Endothelial cell of umbilical vein (primary cell): ENCODE results near the gene MBD2. TPM values are rescaled to one million over a fixed set of nuclear protein-coding genes. Genes with fewer than 3 reads are reported as not detected.

ENCODE experiments used
- BruUV-seq: library from RNA; stranded (reverse); fragments of 400-500 nt; replicated peaks from 2 replicates; lab custom pipeline; 2021; lab: Mats Ljungman, UMichigan
- CTCF ChIA-PET: fragments of 300-600, 350-600 bp; sonication (Branson Sonifier 250); formaldehyde crosslinking; loops from one replicate; lab custom pipeline; 2021; ENCODE audit warnings: antibody characterized with exemption, inconsistent platforms; lab: Charles Lee
- POLR2A ChIA-PET: fragments of 300-600, 350-600 bp; sonication (Branson Sonifier 250); formaldehyde crosslinking; loops from one replicate; lab custom pipeline; 2021; ENCODE audit warnings: antibody characterized with exemption, inconsistent platforms; lab: Charles Lee
- DNase-seq: peaks from one replicate; pipeline ENCODE4 v3.0.0-alpha.2; 2011; ENCODE audit warnings: low read depth, low spot score
- FAIRE-seq: peaks from 2 replicates; lab custom pipeline; 2011; peaks lifted over from hg19 to GRCh38; lab: Jason Lieb, UNC
- H2AFZ ChIP-seq: 2 replicates; pipeline ENCODE4 v1.6.0; 2012; ENCODE audit warnings: low read depth, low read length, control low read depth, inconsistent platforms
- H3K27ac ChIP-seq: 2 replicates; pipeline ENCODE4 v1.5.1; 2011; ENCODE audit warnings: low read depth, mild to moderate bottlenecking, control low read depth, low read length, moderate library complexity; ENCODE audit not compliant: insufficient read depth
- H3K27me3 ChIP-seq, 2 experiments: 2 replicates each; pipeline versions ENCODE4 v1.6.0 to v1.6.1; 2011; ENCODE audit warnings: low read length in 2 of 2, mixed read lengths in 1 of 2; ENCODE audit not compliant: control insufficient read depth in 2 of 2, insufficient read depth in 2 of 2
- H3K36me3 ChIP-seq, 2 experiments: 2 replicates in 1 of 2; 3 replicates in 1 of 2; pipeline ENCODE4 v1.5.1; 2011; ENCODE audit warnings: low read length in 2 of 2, mild to moderate bottlenecking in 1 of 2, moderate library complexity in 1 of 2; ENCODE audit not compliant: control insufficient read depth in 2 of 2, insufficient read depth in 2 of 2; ENCODE audit errors: extremely low read depth in 1 of 2
- H3K4me1 ChIP-seq: 3 replicates; pipeline ENCODE4 v1.5.1; 2011; ENCODE audit warnings: mild to moderate bottlenecking, low read length; ENCODE audit not compliant: control insufficient read depth, insufficient read depth; ENCODE audit errors: extremely low read depth
- H3K4me2 ChIP-seq: 2 replicates; pipeline ENCODE4 v1.6.1; 2011; ENCODE audit warnings: low read length, control low read depth, mixed read lengths; ENCODE audit not compliant: insufficient read depth
- H3K4me3 ChIP-seq, 3 experiments: fragments of 200-600 bp in 1 of 3; sonication (generic), shearing (Covaris generic) in 1 of 3; replicated peaks in 1 of 3; 2 replicates each; pipeline ENCODE4 v1.5.1; 2011 to 2016; ENCODE audit warnings: control low read depth in 3 of 3, low read length in 3 of 3, mild to moderate bottlenecking in 2 of 3, inconsistent platforms in 1 of 3, low read depth in 1 of 3, moderate library complexity in 1 of 3; ENCODE audit not compliant: insufficient read depth in 1 of 3
- H3K79me2 ChIP-seq: 2 replicates; pipeline ENCODE4 v1.6.0; 2012; ENCODE audit warnings: low read length, inconsistent platforms; ENCODE audit not compliant: control insufficient read depth, insufficient read depth
- H3K9ac ChIP-seq: replicated peaks from 2 replicates; pipeline ENCODE3; 2011; ENCODE audit warnings: low read length, control low read depth; ENCODE audit not compliant: insufficient read depth; ENCODE audit errors: extremely low read depth
- H3K9me1 ChIP-seq: replicated peaks from 3 replicates; pipeline ENCODE4 v1.6.0; 2011; ENCODE audit warnings: mild to moderate bottlenecking, low read length; ENCODE audit not compliant: control insufficient read depth, insufficient read depth; ENCODE audit errors: extremely low read depth
- H3K9me3 ChIP-seq: replicated peaks from 2 replicates; pipeline ENCODE4 v1.5.1; 2012; ENCODE audit warnings: low read length, inconsistent platforms; ENCODE audit not compliant: control insufficient read depth, insufficient read depth
- H4K20me1 ChIP-seq: replicated peaks from 2 replicates; pipeline ENCODE3; 2011; ENCODE audit warnings: mild to moderate bottlenecking, low read length; ENCODE audit not compliant: control insufficient read depth, insufficient read depth; ENCODE audit errors: extremely low read depth
- CTCF ChIP-seq, 2 donors: IDR thresholded peaks; 1 replicate in 1 of 2; 2 replicates in 1 of 2; pipeline ENCODE4 v1.5.1; 2011; ENCODE audit warnings: low read length in 2 of 2, mild to moderate bottlenecking in 2 of 2, moderate library complexity in 2 of 2, control low read depth in 1 of 2, inconsistent platforms in 1 of 2, low read depth in 1 of 2; ENCODE audit not compliant: insufficient read depth in 1 of 2; ENCODE audit errors: extremely low read depth in 1 of 2
- EZH2 ChIP-seq: IDR thresholded peaks from 2 replicates; pipeline ENCODE4 v1.6.1; 2012; ENCODE audit warnings: borderline replicate concordance, low read depth, mild to moderate bottlenecking, moderate library complexity, low read length, inconsistent platforms; ENCODE audit not compliant: severe bottlenecking
- FOS ChIP-seq: IDR thresholded peaks from 2 replicates; pipeline ENCODE4 v1.6.1; 2011; ENCODE audit warnings: mild to moderate bottlenecking, low read length, moderate library complexity, borderline replicate concordance; ENCODE audit not compliant: insufficient read depth
- GATA2 ChIP-seq: IDR thresholded peaks from 2 replicates; pipeline ENCODE4 v1.7.0; 2011; ENCODE audit warnings: low read depth, mild to moderate bottlenecking, moderate library complexity, mixed read lengths, low read length; ENCODE audit not compliant: insufficient read length, insufficient read depth
- JUN ChIP-seq: IDR thresholded peaks from 2 replicates; pipeline ENCODE4 v1.6.1; 2011; ENCODE audit warnings: borderline replicate concordance, low read depth; ENCODE audit not compliant: insufficient read length, insufficient read depth
- MAX ChIP-seq: IDR thresholded peaks from 2 replicates; pipeline ENCODE4 v1.6.1; 2011; ENCODE audit not compliant: insufficient read depth, insufficient read length
- MYC ChIP-seq: IDR thresholded peaks from one replicate; pipeline ENCODE4 v1.6.1; 2011; ENCODE audit warnings: mild to moderate bottlenecking, low read depth, low read length
- POLR2A ChIP-seq: IDR thresholded peaks from 2 replicates; pipeline ENCODE4 v1.6.1; 2012; ENCODE audit warnings: low read depth, mild to moderate bottlenecking, control low read depth, low read length
- POLR2AphosphoS5 ChIP-seq: IDR thresholded peaks from 2 replicates; pipeline ENCODE4 v1.6.1; 2012; ENCODE audit warnings: low read depth, mild to moderate bottlenecking, control low read depth, low read length, moderate library complexity; ENCODE audit not compliant: insufficient read depth
- dilution Hi-C: fragments of 300-500 bp; cut with MboI; formaldehyde crosslinking; loops from one replicate; pipeline ENCODE4 v1.15.0; 2019; ENCODE audit warnings: low sequenced_read_pairs; ENCODE audit not compliant: extremely low pct_ligation_motif_present
- intact Hi-C: fragments of 100-400 bp; cut with micrococcal nuclease; formaldehyde crosslinking; loops from one replicate; pipeline ENCODE4 v1.10.0; 2022
- polyA plus RNA-seq, 4 experiments: library from polyadenylated mRNA; depleted of rRNA in 3 of 4; stranded (reverse) in 3 of 4; unstranded in 1 of 4; fragments of >200 nt; gene quantifications; 2 replicates each; pipeline versions ENCODE4 v1.2.1 to v1.2.3, GENCODE V29; 2011 to 2012; ENCODE audit warnings: missing spikeins in 1 of 4
- total RNA-seq: library from RNA; stranded (reverse); gene quantifications from 2 replicates; pipeline ENCODE4 v1.2.3, GENCODE V29; 2021

MBD2 gene
- total and polyA plus RNA-seq, 2 donors (not counting 3 experiments of a cell fraction or from before 2014, with no cell fraction given), result 86.8 to 110 TPM

GRCh38 chr18:54134053-54134452, 90.4 kb downstream of the MBD2 start:
- CTCF ChIA-PET, result interaction anchor here (0.9 kb wide), 1 partner anchor 15 kb away, joined by 3 read pairs; no protein-coding TSS in a partner anchor
- no peak for FAIRE-seq

GRCh38 chr18:54130631-54131030, 93.8 kb downstream of the MBD2 start:
- FAIRE-seq (no peak), DNase-seq (no peak)
- H2AFZ ChIP-seq, result no peak overlapping the region
- H3K4me1 ChIP-seq, result peaks cover 2% of the 10 kb centered on the region
- no peak overlapping the region for H3K4me2 ChIP-seq
- no peak overlapping the region for H3K9ac ChIP-seq
- ChIA-PET CTCF (interaction anchor here (1.9 to 5.3 kb wide), 2 partner anchors 13 to 140 kb away, joined by 4 to 67 read pairs; no protein-coding TSS in a partner anchor), POLR2A (no interaction called here)
- dilution Hi-C loops (no loop called here), intact Hi-C loops (no loop called here)
- H3K9me3 ChIP-seq, result no peaks in the 10 kb centered on the region
- H4K20me1 ChIP-seq, result no peaks in the 10 kb centered on the region
- TF ChIP-seq MYC (no peak), EZH2 (no peak), POLR2A (no peak), FOS (no peak), CTCF (IDR thresholded peaks at IDR 0.05; ENCODE audit: extremely low read depth in 1 of 2, insufficient read depth in 1 of 2, low read depth in 1 of 2, low read length in 2 of 2) (no peak), POLR2AphosphoS5 (no peak), GATA2 (no peak), JUN (no peak), MAX (no peak)
- H3K27ac ChIP-seq, result no peak overlapping the region
- H3K36me3 ChIP-seq, result no peaks in the 10 kb centered on the region
- no peaks in the 10 kb centered on the region for H3K9me1 ChIP-seq
- no peaks in the 10 kb centered on the region for H3K79me2 ChIP-seq
- H3K27me3 ChIP-seq, result no peaks in the 10 kb centered on the region
- H3K4me3 ChIP-seq, result no peak overlapping the region
- BruUV-seq, result no TSS peak

More at GRCh38 chr18:54134053-54134452, 90.4 kb downstream of the MBD2 start:
- no TSS peak for BruUV-seq
- POLR2A ChIA-PET, result no interaction called here
- intact Hi-C loops, result no loop called here
- Histone ChIP-seq H3K27me3 (no peaks in the 10 kb centered on the region), H2AFZ (no peak overlapping the region), H3K27ac (no peak overlapping the region), H3K4me2 (no peak overlapping the region), H3K4me1 (no peaks in the 10 kb centered on the region), H3K4me3 (no peak overlapping the region), H3K9me3 (no peaks in the 10 kb centered on the region), H3K36me3 (no peaks in the 10 kb centered on the region), H4K20me1 (no peaks in the 10 kb centered on the region), H3K79me2 (no peaks in the 10 kb centered on the region), H3K9me1 (no peaks in the 10 kb centered on the region), H3K9ac (no peak overlapping the region)
- TF ChIP-seq EZH2, result no peak
- no peak for TF ChIP-seq POLR2A
- no peak for TF ChIP-seq FOS
- TF ChIP-seq POLR2AphosphoS5, result no peak
- TF ChIP-seq JUN, result no peak
- TF ChIP-seq MYC, result no peak
- no peak for TF ChIP-seq GATA2
- dilution Hi-C loops, result no loop called here
- no peak for DNase-seq
